Measurements from ENCODE around the gene GPC1.

Gene GPC1

DNA sequence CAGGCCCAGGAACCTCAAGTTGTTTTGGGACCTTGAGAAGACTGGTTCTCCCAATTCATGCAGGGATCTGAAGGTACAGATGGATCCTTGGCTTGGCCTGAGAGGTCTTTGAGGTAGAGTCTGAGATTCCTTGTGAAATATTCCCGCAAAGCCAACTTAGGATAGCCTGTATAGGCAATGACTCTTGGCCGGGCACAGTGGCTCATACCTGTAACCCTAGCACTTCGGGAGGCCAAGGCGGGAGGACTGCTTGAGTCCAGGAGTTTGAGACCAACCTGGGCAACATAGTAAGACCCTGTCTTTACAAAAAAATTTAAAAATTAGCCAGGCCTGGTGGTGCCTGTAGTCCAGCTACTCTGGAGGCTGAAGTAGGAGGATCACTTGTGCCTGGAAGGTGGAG is 81.9 kb downstream of the GPC1 start:
- DNase-seq, result no peak

Measured in T-helper 1 cell (primary cell).